ENCODE data around the gene SPNS1. TPM values are rescaled to one million over a fixed set of nuclear protein-coding genes. Genes with fewer than 3 reads are reported as not detected.
A peak's percentile ranks its signal among the peaks of the same experiment; 100 is the strongest.

The SPNS1 gene
- total RNA-seq, 1 donor from 2014 or later: 29.2 TPM

DNA sequence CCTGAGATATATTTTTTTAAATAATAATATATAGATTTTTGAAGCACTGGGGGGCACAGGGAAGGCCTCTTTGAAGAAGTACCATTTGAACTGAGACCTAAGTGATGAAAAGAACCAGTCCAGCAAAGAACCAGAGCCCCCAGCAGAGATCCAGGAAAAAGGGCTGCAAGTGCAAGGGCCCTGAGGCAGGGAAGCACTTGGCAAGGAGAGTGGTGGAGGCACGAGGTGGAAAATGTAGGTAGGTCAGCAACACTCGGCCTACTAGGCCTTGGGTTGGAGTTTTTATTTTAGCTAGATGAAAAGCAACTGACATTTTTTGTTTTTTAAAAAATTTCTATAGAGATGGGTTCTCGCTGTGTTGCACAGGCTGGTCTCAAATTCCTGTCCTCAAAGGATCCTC lies 44.4 kb upstream of the SPNS1 start:
- TF ChIP-seq, protein P1, sequence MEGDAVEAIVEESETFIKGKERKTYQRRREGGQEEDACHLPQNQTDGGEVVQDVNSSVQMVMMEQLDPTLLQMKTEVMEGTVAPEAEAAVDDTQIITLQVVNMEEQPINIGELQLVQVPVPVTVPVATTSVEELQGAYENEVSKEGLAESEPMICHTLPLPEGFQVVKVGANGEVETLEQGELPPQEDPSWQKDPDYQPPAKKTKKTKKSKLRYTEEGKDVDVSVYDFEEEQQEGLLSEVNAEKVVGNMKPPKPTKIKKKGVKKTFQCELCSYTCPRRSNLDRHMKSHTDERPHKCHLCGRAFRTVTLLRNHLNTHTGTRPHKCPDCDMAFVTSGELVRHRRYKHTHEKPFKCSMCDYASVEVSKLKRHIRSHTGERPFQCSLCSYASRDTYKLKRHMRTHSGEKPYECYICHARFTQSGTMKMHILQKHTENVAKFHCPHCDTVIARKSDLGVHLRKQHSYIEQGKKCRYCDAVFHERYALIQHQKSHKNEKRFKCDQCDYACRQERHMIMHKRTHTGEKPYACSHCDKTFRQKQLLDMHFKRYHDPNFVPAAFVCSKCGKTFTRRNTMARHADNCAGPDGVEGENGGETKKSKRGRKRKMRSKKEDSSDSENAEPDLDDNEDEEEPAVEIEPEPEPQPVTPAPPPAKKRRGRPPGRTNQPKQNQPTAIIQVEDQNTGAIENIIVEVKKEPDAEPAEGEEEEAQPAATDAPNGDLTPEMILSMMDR (IDR thresholded peaks at IDR 0.05): no peak
- H3K4me1 Mint-ChIP-seq: peaks cover 72% of the 10 kb centered on the region
- ChIA-PET POLR2A (interaction anchor here (0.8 to 3.3 kb wide), 5 partner anchors 14 to 107 kb away, joined by 4 to 44 read pairs (median 18); partner anchors contain the start of genes ATP2A1, ATXN2L and NFATC2IP), CTCF (interaction anchor here (7.4 kb wide), 1 partner anchor 14 kb away, joined by 51 read pairs; no protein-coding TSS in a partner anchor)
- H3K36me3 Mint-ChIP-seq (ENCODE audit: low read depth): peaks cover 29% of the 10 kb centered on the region
- H3K27me3 Mint-ChIP-seq: no peaks in the 10 kb centered on the region
- intact Hi-C loops (cut with micrococcal nuclease): loop anchor here (5.0 kb wide), 1 partner anchor 438 kb away; the partner anchor contains the start of genes APOBR and CLN3
- ATAC-seq (ENCODE audit: low read depth): no peak
- peak overlapping the region; percentile 98 for H3K27ac Mint-ChIP-seq
- no peak for DNase-seq
- no peaks in the 10 kb centered on the region for H3K9me3 Mint-ChIP-seq
- peak overlapping the region; percentile 99 for H3K4me3 Mint-ChIP-seq

DNA sequence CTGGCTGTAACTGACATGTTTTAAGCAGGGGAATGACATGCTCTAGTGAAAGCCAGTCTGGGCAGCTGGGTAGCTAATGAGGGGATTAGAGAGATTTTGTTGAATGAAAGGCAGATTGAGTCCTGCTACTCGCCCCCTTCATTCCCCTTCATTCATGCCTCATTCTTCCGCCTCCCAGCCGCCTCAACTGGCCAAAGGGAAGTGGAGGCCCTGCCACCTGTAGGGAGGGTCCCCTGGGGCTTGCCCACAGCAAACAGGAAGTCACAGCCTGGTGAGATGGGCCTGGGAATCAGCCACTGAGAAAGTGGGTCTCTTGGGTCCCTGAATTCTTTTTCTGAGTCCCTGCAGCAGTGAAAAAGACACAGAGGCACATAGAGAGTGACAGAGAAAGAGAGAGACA lies 43.9 kb upstream of the SPNS1 start:
- no peaks in the 10 kb centered on the region for H3K27me3 Mint-ChIP-seq

DNA sequence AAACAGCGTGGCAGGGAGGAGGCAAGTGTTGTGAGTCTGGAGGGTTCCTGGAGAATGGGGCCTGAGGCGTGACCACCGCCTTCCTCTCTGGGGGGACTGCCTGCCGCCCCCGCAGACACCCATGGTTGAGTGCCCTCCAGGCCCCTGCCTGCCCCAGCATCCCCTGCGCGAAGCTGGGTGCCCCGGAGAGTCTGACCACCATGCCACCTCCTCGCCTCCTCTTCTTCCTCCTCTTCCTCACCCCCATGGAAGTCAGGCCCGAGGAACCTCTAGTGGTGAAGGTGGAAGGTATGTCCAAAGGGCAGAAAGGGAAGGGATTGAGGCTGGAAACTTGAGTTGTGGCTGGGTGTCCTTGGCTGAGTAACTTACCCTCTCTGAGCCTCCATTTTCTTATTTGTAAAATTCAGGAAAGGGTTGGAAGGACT lies 42.8 kb upstream of the SPNS1 start, which contains the start of gene CD19:
Gene CD19 (plus strand): TSS at position 171 of the 425 bp plus-strand sequence. CDS start 30 bp downstream, at position 201.
- peak within 1 kb of the TSS; percentile 99 for H3K4me3 Mint-ChIP-seq
- no peaks in the 10 kb centered on the region for H3K9me3 Mint-ChIP-seq
- peak; percentile 49 for ATAC-seq (ENCODE audit: low read depth)
- POLR2A ChIA-PET: interaction anchor here (0.5 to 12.8 kb wide), 17 partner anchors 9 to 994 kb away, joined by 3 to 192 read pairs (median 8); partner anchors contain the start of genes APOBR, ATP2A1, ATXN2L and KCTD13
- DNase-seq: peak; percentile 60
- peak within 1 kb of the TSS; percentile 98 for H3K27ac Mint-ChIP-seq
- H3K36me3 Mint-ChIP-seq (ENCODE audit: low read depth): peaks cover 40% of the 10 kb centered on the region
- H3K4me1 Mint-ChIP-seq: peaks cover 75% of the 10 kb centered on the region
- no peaks in the 10 kb centered on the region for H3K27me3 Mint-ChIP-seq
- CTCF ChIA-PET: interaction anchor here (1.0 to 7.4 kb wide), 5 partner anchors 8 to 58 kb away, joined by 4 to 51 read pairs (median 4); partner anchors contain the start of gene NFATC2IP
- intact Hi-C loops (cut with micrococcal nuclease): loop anchor here (1.0 to 5.0 kb wide), 3 partner anchors 8 to 440 kb away; partner anchors contain the start of genes APOBR and CLN3
- TF ChIP-seq, protein P1 (IDR thresholded peaks at IDR 0.05): no peak

More for the DNA sequence above, 43.9 kb upstream of the SPNS1 start:
- Mint-ChIP-seq H3K9me3 (no peaks in the 10 kb centered on the region), H3K27ac (peak overlapping the region; percentile 98), H3K4me3 (peak overlapping the region; percentile 99), H3K36me3 (ENCODE audit: low read depth) (peaks cover 32% of the 10 kb centered on the region), H3K4me1 (peaks cover 75% of the 10 kb centered on the region)
- TF ChIP-seq, protein P1 (IDR thresholded peaks at IDR 0.05): no peak
- ChIA-PET POLR2A (interaction anchor here (0.8 to 3.3 kb wide), 7 partner anchors 14 to 108 kb away, joined by 4 to 44 read pairs (median 16); partner anchors contain the start of genes ATP2A1, ATXN2L, NFATC2IP and SH2B1), CTCF (interaction anchor here (7.4 kb wide), 1 partner anchor 14 kb away, joined by 51 read pairs; no protein-coding TSS in a partner anchor)
- DNase-seq: peak; percentile 60
- ATAC-seq (ENCODE audit: low read depth): peak; percentile 76
- intact Hi-C loops (cut with micrococcal nuclease): loop anchor here (5.0 kb wide), 1 partner anchor 438 kb away; the partner anchor contains the start of genes APOBR and CLN3

DNA sequence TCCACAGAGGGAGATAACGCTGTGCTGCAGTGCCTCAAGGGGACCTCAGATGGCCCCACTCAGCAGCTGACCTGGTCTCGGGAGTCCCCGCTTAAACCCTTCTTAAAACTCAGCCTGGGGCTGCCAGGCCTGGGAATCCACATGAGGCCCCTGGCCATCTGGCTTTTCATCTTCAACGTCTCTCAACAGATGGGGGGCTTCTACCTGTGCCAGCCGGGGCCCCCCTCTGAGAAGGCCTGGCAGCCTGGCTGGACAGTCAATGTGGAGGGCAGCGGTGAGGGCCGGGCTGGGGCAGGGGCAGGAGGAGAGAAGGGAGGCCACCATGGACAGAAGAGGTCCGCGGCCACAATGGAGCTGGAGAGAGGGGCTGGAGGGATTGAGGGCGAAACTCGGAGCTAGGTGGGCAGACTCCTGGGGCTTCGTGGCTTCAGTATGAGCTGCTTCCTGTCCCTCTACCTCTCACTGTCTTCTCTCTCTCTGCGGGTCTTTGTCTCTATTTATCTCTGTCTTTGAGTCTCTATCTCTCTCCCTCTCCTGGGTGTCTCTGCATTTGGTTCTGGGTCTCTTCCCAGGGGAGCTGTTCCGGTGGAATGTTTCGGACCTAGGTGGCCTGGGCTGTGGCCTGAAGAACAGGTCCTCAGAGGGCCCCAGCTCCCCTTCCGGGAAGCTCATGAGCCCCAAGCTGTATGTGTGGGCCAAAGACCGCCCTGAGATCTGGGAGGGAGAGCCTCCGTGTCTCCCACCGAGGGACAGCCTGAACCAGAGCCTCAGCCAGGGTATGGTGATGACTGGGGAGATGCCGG lies 42.0 kb upstream of the SPNS1 start:
- Mint-ChIP-seq H3K27ac (peak overlapping the region; percentile 98), H3K4me3 (peak overlapping the region; percentile 99), H3K4me1 (peaks cover 78% of the 10 kb centered on the region), H3K27me3 (no peaks in the 10 kb centered on the region), H3K36me3 (ENCODE audit: low read depth) (peaks cover 46% of the 10 kb centered on the region), H3K9me3 (no peaks in the 10 kb centered on the region)
- ChIA-PET CTCF (interaction anchor here (1.0 to 7.4 kb wide), 5 partner anchors 9 to 59 kb away, joined by 4 to 51 read pairs (median 4); partner anchors contain the start of gene NFATC2IP), POLR2A (interaction anchor here (0.5 to 12.8 kb wide), 19 partner anchors 8 to 994 kb away, joined by 3 to 192 read pairs (median 8); partner anchors contain the start of genes APOBR, ATP2A1, ATXN2L and KCTD13)
- intact Hi-C loops (cut with micrococcal nuclease): loop anchor here (1.0 to 5.0 kb wide), 3 partner anchors 8 to 440 kb away; partner anchors contain the start of genes APOBR and CLN3
- DNase-seq (no peak), ATAC-seq (ENCODE audit: low read depth) (no peak)
- TF ChIP-seq, protein P1 (IDR thresholded peaks at IDR 0.05): no peak
